Right ventricle myocardium inferior (tissue), 1 donor: ENCODE data around the gene DROSHA. TPM values are rescaled to one million over a fixed set of nuclear protein-coding genes. Genes with fewer than 3 reads are reported as not detected.

Experiments
- ATAC-seq: fragments of 200-7000 bp; cut with Tn5 transposase; one replicate; pipeline ENCODE4 v1.9.1; 2020; ENCODE audit warnings: mild to moderate bottlenecking, moderate library complexity
- DNase-seq: peaks from one replicate; pipeline ENCODE4 v3.0.0; 2021; ENCODE audit errors: missing footprints
- intact Hi-C: fragments of 100-400 bp; cut with DNase I; formaldehyde crosslinking; loops from one replicate; pipeline ENCODE4 v1.11.0; 2022
- total RNA-seq: library from RNA; stranded (reverse); fragmentation: NEBNext Ultra II Directional; extraction: Animal tissue kit (Norgen Biotek cat#: 25700); gene quantifications from one replicate; pipeline ENCODE4 v1.2.1, GENCODE V29; 2021
- donor health status: DM: no; HTN: yes; CAD: no; lungs with severe emphysema.

Gene DROSHA
- total RNA-seq, 1 donor from 2014 or later, result 30.3 TPM

- intact Hi-C loops, result no loop called here
- ATAC-seq (peak; percentile 14), DNase-seq (peak; percentile 72)
Observed at GRCh38 chr5:31531543-31531887, 378 bp downstream of the DROSHA start.

- no peak for ATAC-seq
- intact Hi-C loops, result no loop called here
- no peak for DNase-seq
Observed at GRCh38 chr5:31530541-31531265, 1.2 kb downstream of the DROSHA start.

DNA sequence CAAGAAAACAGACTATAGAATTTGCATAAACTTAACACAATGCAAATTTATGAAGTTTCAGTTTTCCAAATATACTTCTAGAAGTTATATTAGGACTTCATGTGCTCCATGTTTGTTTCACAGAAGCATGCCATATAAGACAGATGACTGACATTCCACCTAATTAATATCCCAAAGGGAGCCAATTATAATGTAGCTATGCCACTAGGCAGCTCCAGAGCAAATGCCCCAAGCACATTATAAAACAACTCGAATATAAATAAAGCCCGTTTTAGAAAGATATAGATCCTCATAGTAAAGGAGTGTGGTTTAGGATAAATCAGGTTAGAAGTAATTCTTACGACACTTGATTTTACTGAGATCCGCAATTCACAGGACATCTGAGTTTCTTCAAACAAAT lies 8.9 kb downstream of the DROSHA start:
- intact Hi-C loops, result no loop called here

DNA sequence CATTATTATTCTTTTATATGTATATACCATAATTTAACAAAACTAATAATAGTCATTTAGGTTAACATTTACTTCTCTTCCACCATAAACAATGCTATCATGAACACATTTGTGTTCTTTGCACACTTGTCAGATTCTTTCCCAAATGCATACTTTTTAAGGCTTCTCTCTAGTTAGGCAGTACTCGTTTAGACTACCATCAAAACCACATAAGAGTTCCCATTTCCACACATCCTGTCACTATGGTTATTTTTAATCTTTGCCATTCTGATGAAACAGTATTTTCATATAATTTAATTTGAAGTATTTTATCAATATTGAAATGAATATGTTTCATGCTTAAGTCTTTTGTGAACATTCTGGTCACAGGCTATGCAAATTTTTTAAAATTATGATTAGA lies 15.1 kb downstream of the DROSHA start:
- intact Hi-C loops, result no loop called here
- ATAC-seq, result no peak

More for the DNA sequence above, 8.9 kb downstream of the DROSHA start:
- ATAC-seq, result no peak
- no peak for DNase-seq

DNA sequence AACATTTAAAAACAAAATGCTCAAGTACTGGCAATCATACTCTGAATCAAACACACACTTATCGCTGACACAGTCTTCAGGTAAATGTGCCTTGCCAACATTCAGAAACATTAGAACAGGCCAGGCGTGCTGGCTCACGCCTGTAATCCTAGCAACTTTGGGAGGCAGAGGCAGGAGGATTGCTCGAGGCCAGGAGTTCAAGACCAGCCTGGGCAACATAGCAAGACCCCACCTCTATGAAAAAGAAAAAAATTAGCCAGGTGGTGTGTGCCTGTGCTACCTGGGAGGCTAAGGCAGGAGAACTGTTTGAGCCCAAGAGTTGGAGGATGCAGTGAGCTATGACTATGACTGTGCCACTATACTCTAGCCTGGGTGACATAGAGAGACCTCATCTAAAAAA lies 20.6 kb downstream of the DROSHA start:
- ATAC-seq, result no peak
- intact Hi-C loops, result no loop called here
- DNase-seq, result no peak

More for the DNA sequence above, 15.1 kb downstream of the DROSHA start:
- no peak for DNase-seq

- DNase-seq (no peak), ATAC-seq (no peak)
- intact Hi-C loops, result no loop called here
Observed at GRCh38 chr5:31504529-31504928, 27.4 kb downstream of the DROSHA start.

- intact Hi-C loops, result no loop called here
- DNase-seq (no peak), ATAC-seq (no peak)
Observed at GRCh38 chr5:31502506-31502905, 29.4 kb downstream of the DROSHA start.

DNA sequence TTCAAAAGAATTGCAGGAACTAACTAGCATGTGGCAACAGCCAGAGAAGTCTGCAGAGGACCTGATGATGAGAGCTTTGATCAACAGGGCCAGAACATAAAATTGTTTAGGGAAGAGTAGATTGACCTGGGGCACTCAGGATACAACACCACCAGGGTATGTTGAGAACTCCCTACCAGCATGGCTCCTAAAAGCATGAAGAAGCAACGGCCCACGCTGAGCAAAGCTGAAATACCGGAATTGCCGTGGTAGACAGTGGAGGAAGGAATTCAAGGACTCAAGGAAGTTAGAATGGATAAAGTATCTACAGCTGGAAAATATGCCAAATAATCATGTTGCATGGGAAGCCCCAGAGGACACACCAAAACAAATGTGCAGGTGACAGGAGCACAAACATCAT lies 31.6 kb downstream of the DROSHA start:
- DNase-seq (no peak), ATAC-seq (no peak)
- intact Hi-C loops, result no loop called here

- intact Hi-C loops, result no loop called here
- ATAC-seq, result no peak
- DNase-seq, result no peak
Observed at GRCh38 chr5:31496891-31497290, 35.0 kb downstream of the DROSHA start.

- intact Hi-C loops, result no loop called here
- ATAC-seq (no peak), DNase-seq (no peak)
Observed at GRCh38 chr5:31496301-31496700, 35.6 kb downstream of the DROSHA start.

- DNase-seq (no peak), ATAC-seq (no peak)
- intact Hi-C loops, result no loop called here
Observed at GRCh38 chr5:31495336-31495735, 36.6 kb downstream of the DROSHA start.

GRCh38 chr5:31492869-31493268 lies 39.0 kb downstream of the DROSHA start:
- no peak for ATAC-seq
- no peak for DNase-seq
- intact Hi-C loops, result no loop called here

- no peak for DNase-seq
- intact Hi-C loops, result no loop called here
- ATAC-seq, result no peak
Observed at GRCh38 chr5:31487506-31487905, 44.4 kb downstream of the DROSHA start.

DNA sequence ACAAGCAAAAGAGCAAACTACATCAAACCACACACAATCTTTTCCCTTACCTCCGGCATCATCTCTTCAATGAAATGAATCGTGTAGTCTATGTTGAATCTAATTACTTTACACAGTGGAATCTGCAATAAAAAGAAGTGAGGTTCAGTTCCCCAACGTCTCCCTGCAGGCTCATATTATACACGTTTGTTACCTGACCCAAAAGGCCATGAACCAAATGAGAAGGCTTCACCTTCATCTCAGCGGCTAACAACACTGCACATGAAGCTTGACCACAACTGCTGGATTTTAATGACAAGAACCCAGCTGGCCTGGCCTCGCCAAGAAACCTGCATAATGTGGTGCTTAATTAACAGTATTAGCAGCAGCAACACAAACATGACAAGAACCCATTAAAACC lies 45.5 kb downstream of the DROSHA start:
- ATAC-seq, result no peak
- DNase-seq, result no peak
- intact Hi-C loops, result no loop called here

- intact Hi-C loops, result no loop called here
- no peak for ATAC-seq
- no peak for DNase-seq
Observed at GRCh38 chr5:31485376-31486207, 46.3 kb downstream of the DROSHA start.

GRCh38 chr5:31481531-31482165 lies 50.2 kb downstream of the DROSHA start:
- intact Hi-C loops, result no loop called here
- DNase-seq, result no peak
- no peak for ATAC-seq

- no peak for DNase-seq
- ATAC-seq, result no peak
- intact Hi-C loops, result no loop called here
Observed at GRCh38 chr5:31479706-31480105, 52.2 kb downstream of the DROSHA start.

- ATAC-seq (no peak), DNase-seq (no peak)
- intact Hi-C loops, result no loop called here
Observed at GRCh38 chr5:31478901-31479300, 53.0 kb downstream of the DROSHA start.

GRCh38 chr5:31477971-31478370 lies 53.9 kb downstream of the DROSHA start:
- DNase-seq, result no peak
- intact Hi-C loops, result no loop called here
- ATAC-seq, result no peak

DNA sequence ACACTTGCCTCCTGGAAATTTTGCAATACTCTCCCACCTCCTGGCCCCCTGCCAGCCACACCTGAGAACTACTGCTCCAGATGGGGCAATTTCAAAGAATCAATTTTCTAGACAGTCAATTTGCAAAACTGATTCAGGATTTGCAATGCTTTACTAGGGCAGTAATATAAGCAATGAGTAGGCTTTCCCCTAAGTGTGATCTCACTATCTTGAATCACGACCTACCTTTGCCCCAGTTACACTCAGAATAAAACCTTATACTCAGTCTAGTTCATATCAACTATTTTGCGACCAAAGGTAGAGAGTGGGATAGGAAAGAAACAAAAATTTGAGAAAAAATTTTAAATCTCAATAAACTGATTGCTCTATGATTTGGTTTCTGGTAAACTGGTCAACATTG lies 54.4 kb downstream of the DROSHA start:
- ATAC-seq (no peak), DNase-seq (no peak)
- intact Hi-C loops, result no loop called here
